Left ventricle myocardium inferior (tissue), 1 donor: ENCODE data around the gene GJA5. TPM values are rescaled to one million over a fixed set of nuclear protein-coding genes. Genes with fewer than 3 reads are reported as not detected.
"Not testable (repeated sequence)": the region's sequence is repeated elsewhere in the genome, so short reads cannot be mapped to it uniquely, and the experiment has no call there.

Source experiments
- DNase-seq: peaks from one replicate; pipeline ENCODE4 v3.0.0-alpha.2; 2020
- H3K27ac ChIP-seq: fragments of 200-600 bp; replicated peaks from 2 replicates; pipeline ENCODE4 v1.8.0; 2021
- H3K27me3 ChIP-seq: fragments of 200-600 bp; 2 replicates; pipeline ENCODE4 v1.8.0; 2021; ENCODE audit warnings: low read depth
- H3K36me3 ChIP-seq: fragments of 200-600 bp; 2 replicates; pipeline ENCODE4 v1.8.0; 2021
- H3K4me1 ChIP-seq: fragments of 200-600 bp; 2 replicates; pipeline ENCODE4 v1.8.0; 2021
- H3K4me3 ChIP-seq: fragments of 200-600 bp; 2 replicates; pipeline ENCODE4 v1.8.0; 2021; ENCODE audit warnings: mild to moderate bottlenecking, moderate library complexity
- H3K9me3 ChIP-seq: fragments of 200-600 bp; replicated peaks from 2 replicates; pipeline ENCODE4 v1.8.0; 2021
- intact Hi-C: fragments of 100-400 bp; cut with micrococcal nuclease; formaldehyde crosslinking; loops from one replicate; pipeline ENCODE4 v1.11.0; 2022
- total RNA-seq: library from RNA; stranded (reverse); fragmentation: NEBNext Ultra II Directional; extraction: Animal tissue kit (Norgen Biotek cat#: 25700); gene quantifications from one replicate; pipeline ENCODE4 v1.2.1, GENCODE V29; 2021
- TF ChIP-seq, protein P1 (sequence below): fragments of 200-600 bp; IDR thresholded peaks from 2 replicates; pipeline ENCODE4 v1.8.0; 2021; ENCODE audit warnings: antibody characterized with exemption, mild to moderate bottlenecking, borderline replicate concordance
- donor health status: DM: no; HTN: yes; CAD: no; lungs with severe emphysema.

GJA5 gene
- total RNA-seq, 1 donor from 2014 or later, result 69.8 TPM

DNA sequence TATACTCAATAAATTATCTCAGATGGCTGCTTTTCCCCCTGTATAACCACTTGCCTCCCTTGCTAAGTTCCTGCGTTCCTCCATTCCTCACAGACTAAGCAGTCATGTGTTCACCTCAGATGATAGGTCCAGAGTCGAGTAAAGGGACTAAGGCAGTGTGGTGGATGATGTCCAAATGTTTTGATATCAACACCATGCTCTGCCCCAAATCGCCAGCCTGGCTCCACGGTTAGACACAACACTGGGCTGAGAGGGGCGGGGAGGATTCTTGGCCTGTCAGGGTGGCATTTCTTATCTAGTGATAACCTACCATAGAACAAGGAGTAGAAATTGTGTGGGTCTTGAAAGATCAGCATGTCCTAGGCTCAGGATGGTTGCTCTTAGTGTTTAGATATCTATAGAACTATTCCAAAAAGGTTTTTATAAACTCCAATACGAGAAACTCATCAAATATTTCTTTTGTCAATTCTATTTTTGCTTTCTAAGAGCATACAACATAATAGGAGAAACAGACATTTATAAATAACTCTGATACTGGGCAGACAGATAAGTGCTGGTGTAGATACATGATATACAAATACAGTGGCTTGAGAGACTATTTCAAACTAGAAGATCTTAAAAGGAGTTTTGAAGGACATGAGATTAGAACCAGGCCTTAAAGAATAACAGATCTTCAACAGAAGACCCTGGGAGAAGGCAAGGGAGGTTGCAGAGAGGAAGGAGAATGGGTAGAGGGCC is 21.5 kb downstream of the GJA5 start:
- DNase-seq, result peak; percentile 56
- Histone ChIP-seq H3K36me3 (no peaks in the 10 kb centered on the region), H3K4me3 (peak overlapping the region; percentile 22), H3K9me3 (no peaks in the 10 kb centered on the region), H3K27me3 (no peaks in the 10 kb centered on the region), H3K27ac (peak overlapping the region; percentile 77), H3K4me1 (peaks cover 57% of the 10 kb centered on the region)
- TF ChIP-seq, protein P1, sequence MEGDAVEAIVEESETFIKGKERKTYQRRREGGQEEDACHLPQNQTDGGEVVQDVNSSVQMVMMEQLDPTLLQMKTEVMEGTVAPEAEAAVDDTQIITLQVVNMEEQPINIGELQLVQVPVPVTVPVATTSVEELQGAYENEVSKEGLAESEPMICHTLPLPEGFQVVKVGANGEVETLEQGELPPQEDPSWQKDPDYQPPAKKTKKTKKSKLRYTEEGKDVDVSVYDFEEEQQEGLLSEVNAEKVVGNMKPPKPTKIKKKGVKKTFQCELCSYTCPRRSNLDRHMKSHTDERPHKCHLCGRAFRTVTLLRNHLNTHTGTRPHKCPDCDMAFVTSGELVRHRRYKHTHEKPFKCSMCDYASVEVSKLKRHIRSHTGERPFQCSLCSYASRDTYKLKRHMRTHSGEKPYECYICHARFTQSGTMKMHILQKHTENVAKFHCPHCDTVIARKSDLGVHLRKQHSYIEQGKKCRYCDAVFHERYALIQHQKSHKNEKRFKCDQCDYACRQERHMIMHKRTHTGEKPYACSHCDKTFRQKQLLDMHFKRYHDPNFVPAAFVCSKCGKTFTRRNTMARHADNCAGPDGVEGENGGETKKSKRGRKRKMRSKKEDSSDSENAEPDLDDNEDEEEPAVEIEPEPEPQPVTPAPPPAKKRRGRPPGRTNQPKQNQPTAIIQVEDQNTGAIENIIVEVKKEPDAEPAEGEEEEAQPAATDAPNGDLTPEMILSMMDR, result no peak
- intact Hi-C loops, result no loop called here

DNA sequence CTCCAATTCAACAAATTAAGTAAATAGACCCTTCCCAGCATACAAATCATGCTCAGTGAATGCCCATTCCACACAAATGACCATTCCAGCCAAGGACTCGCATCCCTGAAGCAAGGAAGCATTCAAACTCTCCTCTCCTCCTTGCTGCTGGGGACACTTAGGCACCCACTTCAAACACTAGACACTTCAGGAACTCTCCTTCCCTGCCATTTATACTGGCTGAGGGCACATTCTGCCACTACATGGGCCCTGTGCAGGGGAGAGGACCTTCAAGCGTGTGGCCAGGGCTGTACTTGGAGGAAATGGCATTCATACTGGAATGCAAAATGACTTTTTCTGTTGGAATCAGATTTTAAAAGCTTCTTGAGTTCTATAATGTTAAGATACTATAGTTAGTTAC is 22.3 kb downstream of the GJA5 start:
- Histone ChIP-seq H3K4me3 (peak overlapping the region; percentile 22), H3K36me3 (no peaks in the 10 kb centered on the region), H3K27me3 (no peaks in the 10 kb centered on the region), H3K27ac (peak overlapping the region; percentile 77), H3K4me1 (peaks cover 57% of the 10 kb centered on the region), H3K9me3 (peaks cover 1% of the 10 kb centered on the region)
- intact Hi-C loops, result no loop called here
- no peak for DNase-seq
- TF ChIP-seq, protein P1, result no peak

DNA sequence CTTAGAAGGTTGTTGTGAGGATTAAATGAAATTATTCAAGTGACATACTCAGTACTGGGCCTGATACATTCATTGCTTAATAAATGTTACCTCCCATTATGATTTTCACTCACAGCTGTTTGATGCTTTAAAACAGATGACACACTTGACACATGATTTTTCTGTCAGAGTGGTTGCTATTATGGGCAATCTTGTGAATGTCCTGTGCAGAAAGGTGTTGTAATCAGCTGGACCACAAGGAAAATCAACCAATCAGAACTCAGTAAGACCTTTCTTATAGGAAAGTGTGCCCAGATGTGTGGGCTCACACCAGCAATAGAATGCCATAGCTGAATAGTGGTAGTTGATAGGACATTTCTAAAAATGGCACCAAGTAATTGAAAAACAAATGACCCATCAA is 23.5 kb downstream of the GJA5 start:
- no peak overlapping the region for H3K4me3 ChIP-seq
- TF ChIP-seq, protein P1, result no peak
- no peak for DNase-seq
- no peaks in the 10 kb centered on the region for H3K36me3 ChIP-seq
- peak overlapping the region; percentile 77 for H3K27ac ChIP-seq
- intact Hi-C loops, result no loop called here
- H3K9me3 ChIP-seq, result peaks cover 5% of the 10 kb centered on the region
- no peaks in the 10 kb centered on the region for H3K27me3 ChIP-seq
- peaks cover 57% of the 10 kb centered on the region for H3K4me1 ChIP-seq

DNA sequence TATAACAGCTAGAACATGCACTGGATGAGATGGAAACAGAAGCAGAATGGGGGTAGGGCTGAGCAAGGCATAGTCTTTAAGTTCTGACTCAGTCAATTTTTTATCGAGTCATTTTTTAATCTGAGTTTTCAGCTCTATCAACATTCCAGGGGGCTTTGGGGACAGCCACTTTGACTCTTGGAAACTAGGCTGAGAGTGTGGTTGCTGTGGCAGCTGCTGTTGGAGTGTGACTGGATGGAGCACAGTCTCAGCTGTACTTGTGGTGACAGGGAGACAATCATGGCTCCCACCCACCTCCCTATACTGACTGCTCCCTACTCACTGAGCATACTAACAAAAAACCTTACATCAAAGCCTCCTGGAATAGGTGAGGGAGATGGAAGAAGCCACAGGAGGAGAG is 25.0 kb downstream of the GJA5 start:
- Histone ChIP-seq H3K9me3 (peaks cover 5% of the 10 kb centered on the region), H3K27ac (peak overlapping the region; percentile 77), H3K4me3 (no peak overlapping the region), H3K36me3 (no peaks in the 10 kb centered on the region), H3K4me1 (peaks cover 48% of the 10 kb centered on the region), H3K27me3 (no peaks in the 10 kb centered on the region)
- TF ChIP-seq, protein P1, result no peak
- intact Hi-C loops, result no loop called here
- DNase-seq, result no peak

DNA sequence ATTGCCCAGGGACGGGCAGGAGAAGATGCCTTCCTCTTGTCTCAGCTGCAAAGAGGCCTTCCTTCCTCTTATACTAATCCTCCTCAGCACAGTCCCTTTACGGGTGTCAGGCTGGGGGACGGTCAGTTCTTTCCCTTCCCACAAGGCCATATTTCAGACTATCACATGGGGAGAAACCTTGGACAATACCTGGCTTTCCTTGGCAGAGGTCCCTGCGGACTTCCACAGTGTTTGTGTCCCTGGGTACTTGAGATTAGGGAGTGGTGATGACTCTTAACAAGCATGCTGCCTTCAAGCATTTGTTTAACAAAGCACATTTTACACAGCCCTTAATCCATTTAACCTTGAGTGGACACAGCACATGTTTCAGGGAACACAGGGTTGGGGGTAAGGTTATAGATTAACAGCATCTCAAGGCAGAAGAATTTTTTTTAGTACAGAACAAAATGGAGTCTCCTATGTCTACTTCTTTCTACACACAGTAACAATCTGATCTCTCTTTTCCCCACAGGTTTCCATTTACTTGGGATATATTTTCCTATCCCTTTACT is 26.0 kb downstream of the GJA5 start:
- DNase-seq, H3K4me3 ChIP-seq, H3K36me3 ChIP-seq, intact Hi-C loops, H3K9me3 ChIP-seq, H3K27me3 ChIP-seq: not testable (repeated sequence)
- Histone ChIP-seq H3K4me1 (peaks cover 40% of the 10 kb centered on the region), H3K27ac (peak overlapping the region; percentile 77)

DNA sequence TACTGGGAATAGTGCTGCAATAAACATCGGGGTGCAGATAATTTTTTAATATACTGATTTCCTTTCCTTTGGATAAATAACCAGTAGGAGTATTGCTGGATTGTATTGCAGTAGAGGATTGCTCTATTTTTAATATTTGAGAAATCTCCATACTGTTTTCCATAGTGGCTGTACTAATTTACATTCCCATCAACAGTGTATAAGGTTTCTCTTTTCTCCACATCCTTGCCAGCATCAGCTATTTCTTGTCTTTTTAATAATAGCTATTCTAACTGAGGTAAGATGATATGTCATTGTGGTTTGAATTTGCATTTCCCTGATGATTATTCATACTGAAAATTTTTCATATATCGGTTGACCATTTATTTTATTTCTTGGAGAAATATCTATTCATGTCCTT is 31.1 kb downstream of the GJA5 start:
- Histone ChIP-seq H3K27me3 (no peaks in the 10 kb centered on the region), H3K4me3 (no peak overlapping the region), H3K36me3 (no peaks in the 10 kb centered on the region), H3K4me1 (no peaks in the 10 kb centered on the region), H3K27ac (no peak overlapping the region), H3K9me3 (peaks cover 5% of the 10 kb centered on the region)
- TF ChIP-seq, protein P1, result no peak
- intact Hi-C loops, result no loop called here
- no peak for DNase-seq
